Measurements from ENCODE around the gene PRPH. TPM values are rescaled to one million over a fixed set of nuclear protein-coding genes. Genes with fewer than 3 reads are reported as not detected.

The PRPH gene
- total RNA-seq, 4 donors from 2014 or later = 1.1 to 1.5 TPM; not detected in 2

DNA sequence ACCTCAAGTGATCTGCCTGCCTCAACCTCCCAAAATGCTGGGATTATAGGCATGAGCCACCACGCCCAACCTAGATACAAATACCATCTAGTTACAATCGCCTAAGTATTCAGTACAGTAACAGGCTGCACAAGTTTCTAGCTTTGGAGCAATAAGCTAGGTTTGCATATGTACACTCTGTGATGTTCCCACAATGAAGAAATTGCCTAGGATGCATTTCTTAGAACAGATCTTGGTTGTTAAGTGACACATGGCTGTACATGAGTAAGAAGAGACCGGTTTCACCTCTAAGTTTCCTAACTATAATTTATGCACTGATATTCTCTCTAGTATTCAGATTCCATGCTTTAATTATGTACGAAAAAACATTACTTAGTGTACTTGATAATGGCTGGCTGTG is 35.5 kb upstream of the PRPH start:
- Histone ChIP-seq H3K27ac (peak overlapping the region; percentile 68), H3K4me3 (no peak overlapping the region), H3K9me3 (no peaks in the 10 kb centered on the region), H3K36me3 (no peaks in the 10 kb centered on the region), H3K27me3 (no peaks in the 10 kb centered on the region), H3K4me1 (peaks cover 36% of the 10 kb centered on the region)
- DNase-seq (ENCODE audit: low spot score in 2 of 2) = no peak
- no peak for TF ChIP-seq POLR2AphosphoS5 (IDR thresholded peaks at IDR 0.05)
- WGBS = 62% methylated on average over 4 of the region's 4 CpGs

- no peak for DNase-seq (ENCODE audit: low spot score in 2 of 2)
- H3K27ac ChIP-seq = peak overlapping the region; percentile 4
- no peaks in the 10 kb centered on the region for H3K9me3 ChIP-seq
- no peaks in the 10 kb centered on the region for H3K36me3 ChIP-seq
- H3K27me3 ChIP-seq = no peaks in the 10 kb centered on the region
- H3K4me1 ChIP-seq = peaks cover 37% of the 10 kb centered on the region
- TF ChIP-seq EP300 (IDR thresholded peaks at IDR 0.05) (no peak), POLR2AphosphoS5 (IDR thresholded peaks at IDR 0.05) (no peak), CTCF (IDR thresholded peaks at IDR 0.05) (no peak), POLR2A (IDR thresholded peaks at IDR 0.05) (no peak)
- WGBS = 27% methylated on average over 3 of the region's 3 CpGs
- H3K4me3 ChIP-seq = no peak overlapping the region
Measured at GRCh38 chr12:49260166-49260565, 34.8 kb upstream of the PRPH start.

- 87% methylated on average over 11 of the region's 11 CpGs for WGBS
- Histone ChIP-seq H3K27me3 (no peaks in the 10 kb centered on the region), H3K4me3 (no peak overlapping the region), H3K27ac (peak overlapping the region; percentile 4), H3K9me3 (no peaks in the 10 kb centered on the region), H3K4me1 (peaks cover 40% of the 10 kb centered on the region), H3K36me3 (no peaks in the 10 kb centered on the region)
- no peak for DNase-seq (ENCODE audit: low spot score in 2 of 2)
- TF ChIP-seq POLR2AphosphoS5 (IDR thresholded peaks at IDR 0.05) = no peak
Measured at GRCh38 chr12:49260571-49261363, 34.2 kb upstream of the PRPH start.

GRCh38 chr12:49261721-49262120 is 33.2 kb upstream of the PRPH start:
- Histone ChIP-seq H3K36me3 (no peaks in the 10 kb centered on the region), H3K27ac (no peak overlapping the region), H3K27me3 (no peaks in the 10 kb centered on the region), H3K4me1 (peaks cover 50% of the 10 kb centered on the region), H3K4me3 (no peak overlapping the region), H3K9me3 (no peaks in the 10 kb centered on the region)
- TF ChIP-seq CTCF (IDR thresholded peaks at IDR 0.05) = no peak
- no peak for TF ChIP-seq POLR2AphosphoS5 (IDR thresholded peaks at IDR 0.05)
- no peak for TF ChIP-seq EP300 (IDR thresholded peaks at IDR 0.05)
- TF ChIP-seq POLR2A (IDR thresholded peaks at IDR 0.05) = no peak
- no peak for DNase-seq (ENCODE audit: low spot score in 2 of 2)
- 87% methylated on average over 2 of the region's 2 CpGs for WGBS

DNA sequence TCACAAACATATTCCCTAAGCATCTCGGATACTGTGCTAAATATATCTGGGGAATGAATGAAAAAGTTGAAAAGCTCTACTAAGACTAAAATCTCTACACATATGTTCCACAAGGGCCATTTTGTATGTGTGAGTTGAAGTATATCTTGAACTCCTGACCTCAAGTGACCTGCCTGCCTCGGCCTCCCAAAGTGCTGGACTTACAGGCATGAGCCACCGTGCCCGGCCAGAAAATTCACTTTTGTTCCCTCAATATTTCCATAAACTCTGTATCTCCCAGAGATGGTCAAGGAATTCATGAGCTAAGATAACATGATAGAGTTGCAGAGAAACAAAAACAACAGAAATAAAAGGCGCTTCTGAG is 31.6 kb upstream of the PRPH start:
- Histone ChIP-seq H3K4me3 (no peak overlapping the region), H3K4me1 (peaks cover 66% of the 10 kb centered on the region), H3K36me3 (no peaks in the 10 kb centered on the region), H3K27me3 (no peaks in the 10 kb centered on the region), H3K9me3 (no peaks in the 10 kb centered on the region), H3K27ac (no peak overlapping the region)
- no peak for DNase-seq (ENCODE audit: low spot score in 2 of 2)
- TF ChIP-seq POLR2A (IDR thresholded peaks at IDR 0.05) = no peak
- TF ChIP-seq CTCF (IDR thresholded peaks at IDR 0.05) = no peak
- TF ChIP-seq EP300 (IDR thresholded peaks at IDR 0.05) = no peak
- no peak for TF ChIP-seq POLR2AphosphoS5 (IDR thresholded peaks at IDR 0.05)
- 86% methylated on average over 5 of the region's 5 CpGs for WGBS

GRCh38 chr12:49264466-49264872 is 30.5 kb upstream of the PRPH start:
- Histone ChIP-seq H3K27me3 (no peaks in the 10 kb centered on the region), H3K36me3 (peaks cover 2% of the 10 kb centered on the region), H3K4me3 (peak overlapping the region; percentile 92), H3K27ac (peak overlapping the region; percentile 100), H3K4me1 (peaks cover 73% of the 10 kb centered on the region), H3K9me3 (no peaks in the 10 kb centered on the region)
- TF ChIP-seq POLR2A (IDR thresholded peaks at IDR 0.05) (no peak), EP300 (IDR thresholded peaks at IDR 0.05) (no peak), CTCF (IDR thresholded peaks at IDR 0.05) (no peak), POLR2AphosphoS5 (IDR thresholded peaks at IDR 0.05) (no peak)
- under 1% methylated on average over 19 of the region's 35 CpGs for WGBS
- peak in 1 of 2 donors; percentile 81 for DNase-seq (ENCODE audit: low spot score in 2 of 2)

All from suprapubic skin (tissue), 4 donors.